Cardiac fibroblast (primary cell): Measurements from ENCODE around the gene BRD4.

Experiments
- DNase-seq, 2 donors: peaks; one replicate each; pipeline versions ENCODE4 v3.0.0 to v3.0.0-alpha.2; 2010; ENCODE audit warnings: low read depth in 2 of 2
- H3K4me3 ChIP-seq, 2 donors: replicated peaks in 1 of 2; 1 replicate in 1 of 2; 2 replicates in 1 of 2; pipeline ENCODE4 v1.5.1; 2011; ENCODE audit warnings: low read depth in 2 of 2, low read length in 2 of 2, mild to moderate bottlenecking in 2 of 2, moderate library complexity in 1 of 2
- TF ChIP-seq, protein P1 (sequence below): IDR thresholded peaks from one replicate; pipeline ENCODE4 v1.5.1; 2011; ENCODE audit warnings: low read depth, mild to moderate bottlenecking, low read length, inconsistent platforms

BRD4 gene

DNA sequence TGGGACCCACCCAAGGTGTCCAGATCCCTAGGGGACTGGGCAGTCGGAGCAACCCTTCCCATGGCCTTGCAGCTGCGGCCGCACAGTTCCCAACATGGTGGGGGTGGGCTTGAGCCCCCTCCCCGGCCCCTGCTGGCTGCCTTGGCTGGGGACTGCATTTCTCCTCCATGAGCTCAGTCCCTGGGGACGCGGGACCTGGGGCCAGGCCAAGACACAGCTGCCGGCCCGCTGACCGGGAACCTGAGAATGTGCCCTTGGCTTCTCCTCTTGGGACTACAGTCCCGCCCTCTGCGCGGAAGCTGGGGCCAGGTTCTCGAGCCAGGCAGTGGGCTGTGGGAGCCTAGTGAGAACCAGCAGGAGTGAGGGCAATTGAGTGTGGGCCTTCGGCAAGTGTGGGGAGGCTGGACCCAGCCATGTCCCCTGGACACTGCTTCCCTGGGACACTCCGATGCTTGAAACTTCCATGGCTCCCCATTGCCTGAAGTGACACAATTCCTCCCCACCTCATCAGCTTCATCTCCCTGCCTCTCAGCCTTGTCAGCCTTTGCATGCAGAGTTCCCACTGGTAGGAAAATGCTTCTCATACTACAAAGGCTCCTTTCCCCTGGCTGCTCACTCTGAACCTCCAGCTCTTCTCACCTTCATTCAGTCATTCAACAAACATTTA lies 118.5 kb downstream of the BRD4 start:
- TF ChIP-seq, protein P1, sequence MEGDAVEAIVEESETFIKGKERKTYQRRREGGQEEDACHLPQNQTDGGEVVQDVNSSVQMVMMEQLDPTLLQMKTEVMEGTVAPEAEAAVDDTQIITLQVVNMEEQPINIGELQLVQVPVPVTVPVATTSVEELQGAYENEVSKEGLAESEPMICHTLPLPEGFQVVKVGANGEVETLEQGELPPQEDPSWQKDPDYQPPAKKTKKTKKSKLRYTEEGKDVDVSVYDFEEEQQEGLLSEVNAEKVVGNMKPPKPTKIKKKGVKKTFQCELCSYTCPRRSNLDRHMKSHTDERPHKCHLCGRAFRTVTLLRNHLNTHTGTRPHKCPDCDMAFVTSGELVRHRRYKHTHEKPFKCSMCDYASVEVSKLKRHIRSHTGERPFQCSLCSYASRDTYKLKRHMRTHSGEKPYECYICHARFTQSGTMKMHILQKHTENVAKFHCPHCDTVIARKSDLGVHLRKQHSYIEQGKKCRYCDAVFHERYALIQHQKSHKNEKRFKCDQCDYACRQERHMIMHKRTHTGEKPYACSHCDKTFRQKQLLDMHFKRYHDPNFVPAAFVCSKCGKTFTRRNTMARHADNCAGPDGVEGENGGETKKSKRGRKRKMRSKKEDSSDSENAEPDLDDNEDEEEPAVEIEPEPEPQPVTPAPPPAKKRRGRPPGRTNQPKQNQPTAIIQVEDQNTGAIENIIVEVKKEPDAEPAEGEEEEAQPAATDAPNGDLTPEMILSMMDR = no peak
- no peak overlapping the region for H3K4me3 ChIP-seq

GRCh38 chr19:15212711-15213110 lies 119.6 kb downstream of the BRD4 start:
- no peak for DNase-seq
- TF ChIP-seq, protein P1 = no peak
- H3K4me3 ChIP-seq = no peak overlapping the region

More for the DNA sequence above, 118.5 kb downstream of the BRD4 start:
- peak; percentile 73 to 79 for DNase-seq

DNA sequence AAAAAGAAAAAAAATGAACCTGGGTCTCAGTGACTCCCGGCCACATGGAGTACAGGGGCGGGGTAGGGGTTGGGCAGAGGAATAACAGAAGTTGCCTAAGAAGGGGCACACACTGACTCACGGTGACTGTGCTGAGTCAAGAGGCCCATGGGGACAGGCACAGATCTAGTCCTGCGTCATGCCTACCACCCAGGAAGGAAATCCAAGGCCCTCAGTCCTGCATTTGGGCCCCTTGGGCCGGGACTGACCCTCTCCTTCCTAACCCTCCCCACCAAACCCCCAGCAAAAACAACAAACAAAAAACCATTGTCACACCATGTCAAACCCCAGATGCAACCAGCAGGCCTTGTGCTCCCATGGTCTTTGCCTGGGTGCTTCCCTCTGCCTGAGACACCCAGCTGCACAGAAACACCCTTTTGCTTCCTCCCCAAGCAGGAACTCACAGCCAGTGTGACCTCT lies 122.0 kb downstream of the BRD4 start:
- DNase-seq = peak; percentile 66 to 97
- TF ChIP-seq, protein P1 = no peak
- no peak overlapping the region for H3K4me3 ChIP-seq

DNA sequence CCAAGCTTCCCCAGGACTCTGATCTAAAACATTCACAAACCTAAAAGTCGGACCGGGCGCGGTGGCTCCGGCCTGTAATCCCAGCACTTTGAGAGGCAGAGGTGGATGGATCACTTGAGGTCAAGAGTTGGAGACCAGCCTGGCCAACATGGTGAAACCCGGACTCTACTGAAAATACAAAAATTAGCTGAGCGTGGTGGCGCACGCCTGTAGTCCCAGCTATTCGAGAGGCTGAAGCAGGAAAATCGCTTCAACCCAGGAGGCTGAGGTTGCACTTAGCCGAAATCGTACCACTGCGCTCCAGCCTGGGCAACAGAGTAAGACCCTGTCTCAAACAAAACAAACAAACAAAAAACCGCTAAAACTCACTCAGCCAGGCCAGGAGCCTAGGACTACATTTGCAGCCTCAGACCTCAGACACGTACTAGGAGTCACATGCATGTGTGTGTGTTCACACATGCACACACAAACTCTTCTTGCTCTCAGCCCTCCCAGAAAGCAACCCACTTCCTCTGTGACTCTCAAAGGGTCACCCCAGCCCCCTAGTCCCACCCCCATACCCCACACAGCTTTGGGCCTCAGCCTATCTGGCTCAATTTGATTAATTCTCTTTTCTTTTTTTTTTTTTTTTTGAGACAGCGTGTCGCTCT lies 130.8 kb downstream of the BRD4 start:
- no peak for DNase-seq
- H3K4me3 ChIP-seq = peak overlapping the region; percentile 35 to 81
- TF ChIP-seq, protein P1 = no peak

- TF ChIP-seq, protein P1 = no peak
- peak within 1 kb of the TSS; percentile 81 for H3K4me3 ChIP-seq
Measured at GRCh38 chr19:15200553-15201364, 131.6 kb downstream of the BRD4 start, which contains the start of gene NOTCH3. Gene NOTCH3 (minus strand): TSS chr19:15200995. CDS start chr19:15200905, 90 bp downstream.

DNA sequence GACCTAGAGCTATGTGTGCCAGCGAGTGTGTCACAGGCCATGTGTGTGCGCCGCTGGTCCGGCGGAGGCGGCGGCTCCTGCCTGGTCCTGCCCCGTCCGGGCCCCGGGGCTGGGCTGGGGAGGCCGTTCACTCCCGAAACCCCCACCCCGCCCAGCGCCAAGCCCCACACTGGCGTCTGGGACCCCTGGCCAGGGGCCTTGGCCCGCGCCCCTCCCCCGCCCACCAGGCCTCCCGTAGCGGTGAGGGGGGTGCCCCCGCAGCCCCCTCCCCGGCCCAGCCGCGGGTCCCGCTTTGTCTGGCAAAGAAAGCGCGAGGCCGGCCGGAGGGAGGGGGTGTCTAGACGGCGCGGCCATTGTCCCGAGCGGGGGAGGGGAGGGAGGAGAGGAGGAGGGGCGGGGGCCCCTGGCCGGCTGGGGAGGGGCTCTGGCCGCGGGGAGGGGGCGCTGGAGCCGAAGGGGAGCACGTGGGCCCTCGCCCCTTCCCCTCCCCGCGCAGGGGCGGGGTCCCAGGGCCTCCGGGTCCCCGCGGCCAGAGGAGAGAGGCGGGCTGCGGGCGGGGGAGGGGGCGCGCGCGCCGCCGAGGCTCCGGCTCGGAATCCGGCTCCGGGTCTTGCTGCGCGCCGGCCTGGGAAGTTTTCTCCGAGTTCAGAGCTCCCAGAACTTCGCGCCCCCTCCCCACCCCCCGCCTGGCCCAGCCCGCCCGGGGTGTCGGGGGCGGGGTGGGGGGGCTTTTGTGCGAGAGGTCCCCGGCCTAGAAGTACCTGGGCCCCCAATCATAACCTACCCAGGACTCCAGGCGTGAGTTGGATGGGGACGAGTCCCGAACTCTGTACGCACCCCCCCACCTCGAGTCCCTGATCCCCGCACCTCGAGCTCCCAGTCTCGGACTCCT lies 132.4 kb downstream of the BRD4 start:
- TF ChIP-seq, protein P1 = no peak
- H3K4me3 ChIP-seq = peak overlapping the region; percentile 81
- peak in 1 of 2 donors; percentile 45 for DNase-seq

More at GRCh38 chr19:15200553-15201364, 131.6 kb downstream of the BRD4 start, which contains the start of gene NOTCH3:
- no peak for DNase-seq
